Measurements from ENCODE around the gene IFNL2.
"Not testable (repeated sequence)": the region's sequence is repeated elsewhere in the genome, so short reads cannot be mapped to it uniquely, and the experiment has no call there.

DNA sequence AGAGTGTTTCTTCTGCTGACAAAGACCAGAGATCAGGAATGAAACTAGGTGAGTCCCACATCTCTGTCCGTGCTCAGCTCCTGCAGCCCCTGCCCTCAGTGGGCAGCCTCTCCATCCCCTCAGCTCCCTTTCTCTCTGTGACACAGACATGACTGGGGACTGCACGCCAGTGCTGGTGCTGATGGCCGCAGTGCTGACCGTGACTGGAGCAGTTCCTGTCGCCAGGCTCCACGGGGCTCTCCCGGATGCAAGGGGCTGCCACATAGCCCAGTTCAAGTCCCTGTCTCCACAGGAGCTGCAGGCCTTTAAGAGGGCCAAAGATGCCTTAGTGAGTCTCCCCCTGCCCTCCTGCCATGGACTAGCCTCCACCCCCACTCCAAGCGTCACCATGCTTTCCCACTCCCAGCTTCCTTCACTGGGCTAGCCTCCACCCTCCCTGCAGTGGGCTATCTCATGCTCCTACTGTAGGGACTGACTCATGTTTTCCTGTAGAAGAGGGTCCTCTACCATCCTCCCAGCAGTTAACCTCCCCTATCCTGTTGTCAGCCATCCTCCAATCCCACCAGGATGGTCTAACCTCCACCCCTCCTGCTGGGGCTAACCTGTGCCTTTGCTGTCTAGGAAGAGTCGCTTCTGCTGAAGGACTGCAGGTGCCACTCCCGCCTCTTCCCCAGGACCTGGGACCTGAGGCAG, 481 bp downstream of the IFNL2 start:
- TF ChIP-seq EP300, CTCF, POLR2A (IDR thresholded peaks at IDR 0.05): not testable (repeated sequence)

All from tibial nerve (tissue), 4 donors.